Measurements from ENCODE around the gene SH3RF2.
"Not testable (repeated sequence)": the region's sequence is repeated elsewhere in the genome, so short reads cannot be mapped to it uniquely, and the experiment has no call there.

SH3RF2 gene, protein sequence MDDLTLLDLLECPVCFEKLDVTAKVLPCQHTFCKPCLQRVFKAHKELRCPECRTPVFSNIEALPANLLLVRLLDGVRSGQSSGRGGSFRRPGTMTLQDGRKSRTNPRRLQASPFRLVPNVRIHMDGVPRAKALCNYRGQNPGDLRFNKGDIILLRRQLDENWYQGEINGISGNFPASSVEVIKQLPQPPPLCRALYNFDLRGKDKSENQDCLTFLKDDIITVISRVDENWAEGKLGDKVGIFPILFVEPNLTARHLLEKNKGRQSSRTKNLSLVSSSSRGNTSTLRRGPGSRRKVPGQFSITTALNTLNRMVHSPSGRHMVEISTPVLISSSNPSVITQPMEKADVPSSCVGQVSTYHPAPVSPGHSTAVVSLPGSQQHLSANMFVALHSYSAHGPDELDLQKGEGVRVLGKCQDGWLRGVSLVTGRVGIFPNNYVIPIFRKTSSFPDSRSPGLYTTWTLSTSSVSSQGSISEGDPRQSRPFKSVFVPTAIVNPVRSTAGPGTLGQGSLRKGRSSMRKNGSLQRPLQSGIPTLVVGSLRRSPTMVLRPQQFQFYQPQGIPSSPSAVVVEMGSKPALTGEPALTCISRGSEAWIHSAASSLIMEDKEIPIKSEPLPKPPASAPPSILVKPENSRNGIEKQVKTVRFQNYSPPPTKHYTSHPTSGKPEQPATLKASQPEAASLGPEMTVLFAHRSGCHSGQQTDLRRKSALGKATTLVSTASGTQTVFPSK

DNA sequence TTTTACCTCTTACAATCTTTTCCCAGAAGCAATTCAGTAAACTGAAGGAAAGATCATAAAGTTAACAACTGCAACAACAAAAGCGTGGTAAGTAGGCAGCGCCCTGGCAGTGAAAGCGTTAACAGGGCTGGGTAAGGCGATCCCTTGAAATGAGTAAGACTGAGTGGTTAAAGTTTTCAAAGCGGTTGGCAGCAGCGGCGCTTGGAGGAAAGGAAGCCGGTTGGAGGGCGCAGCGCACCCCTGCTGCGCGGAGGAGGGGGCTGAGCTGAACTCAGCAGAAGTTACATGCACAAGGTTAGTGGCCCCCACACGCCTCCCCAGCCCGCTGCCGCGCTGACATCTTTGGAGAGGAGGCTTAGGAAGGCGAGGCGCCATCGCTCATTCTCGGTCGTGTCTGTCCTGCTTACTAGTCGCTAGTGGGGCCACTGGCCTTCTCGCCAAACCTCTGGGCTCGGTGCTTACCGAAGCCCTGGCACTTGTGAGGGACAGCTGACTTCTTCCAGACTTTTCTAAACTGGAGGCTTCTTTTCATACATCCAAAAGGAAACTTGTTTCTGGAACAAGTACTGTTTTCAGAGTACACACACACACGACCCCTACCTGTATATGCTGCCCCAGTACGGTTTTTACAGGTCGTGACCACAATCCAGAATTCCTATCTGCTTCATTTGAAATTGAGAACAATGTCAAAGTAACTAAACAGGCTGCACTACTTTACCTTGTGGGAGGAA lies at the start of gene SH3RF2:
Gene SH3RF2 (plus strand): TSS at position 178 of the 731 bp plus-strand sequence. CDS start 1,351 bp downstream, outside the sequence.
- DNase-seq = no peak

DNA sequence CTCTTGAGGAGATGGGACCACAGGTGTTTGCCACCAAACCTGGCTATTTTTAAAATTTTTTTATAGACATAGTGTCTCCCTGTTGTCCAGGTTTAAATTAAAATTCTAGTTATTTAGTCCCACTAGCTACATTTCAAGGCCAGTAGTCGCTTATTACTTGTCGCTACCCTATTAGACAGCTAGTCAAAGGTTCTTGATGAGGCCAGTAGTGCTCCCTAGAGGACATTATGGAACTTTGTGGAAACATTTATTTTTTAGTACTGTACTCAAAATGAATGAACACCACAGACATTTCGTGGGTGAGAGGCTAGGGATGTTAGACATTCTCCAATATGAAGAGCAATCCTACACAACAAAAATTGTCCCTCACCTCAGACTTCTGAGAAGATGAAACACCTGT lies 49.2 kb upstream of the SH3RF2 start:
- DNase-seq = no peak

DNA sequence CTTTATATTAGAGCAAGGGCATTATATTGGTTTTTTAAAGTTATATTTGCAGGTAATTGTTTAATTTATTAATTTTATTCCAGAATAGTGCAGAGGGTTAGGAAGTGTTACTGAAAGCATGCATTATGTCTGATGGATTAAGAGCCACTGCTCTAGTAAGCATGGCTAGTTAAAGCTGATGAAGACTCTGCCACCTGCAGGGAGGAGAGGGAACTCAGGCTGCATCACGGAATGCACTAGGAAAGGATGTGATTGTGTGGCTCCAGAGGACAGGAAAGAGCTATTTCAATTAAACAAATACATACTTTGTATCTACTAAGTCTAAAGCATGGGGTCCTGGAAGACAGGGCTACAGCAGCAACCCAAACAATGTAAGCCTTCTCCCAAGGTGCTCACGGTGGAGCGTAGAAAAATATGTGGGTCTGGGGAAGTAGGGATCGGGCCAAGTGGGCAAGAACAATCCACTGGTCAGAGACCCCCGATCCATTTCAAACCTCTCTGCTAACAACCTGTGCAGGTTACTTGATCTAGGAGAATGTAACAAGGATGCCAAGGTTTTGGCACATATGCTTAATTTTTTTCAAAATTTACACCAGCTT lies 48.3 kb upstream of the SH3RF2 start:
- no peak for DNase-seq

DNA sequence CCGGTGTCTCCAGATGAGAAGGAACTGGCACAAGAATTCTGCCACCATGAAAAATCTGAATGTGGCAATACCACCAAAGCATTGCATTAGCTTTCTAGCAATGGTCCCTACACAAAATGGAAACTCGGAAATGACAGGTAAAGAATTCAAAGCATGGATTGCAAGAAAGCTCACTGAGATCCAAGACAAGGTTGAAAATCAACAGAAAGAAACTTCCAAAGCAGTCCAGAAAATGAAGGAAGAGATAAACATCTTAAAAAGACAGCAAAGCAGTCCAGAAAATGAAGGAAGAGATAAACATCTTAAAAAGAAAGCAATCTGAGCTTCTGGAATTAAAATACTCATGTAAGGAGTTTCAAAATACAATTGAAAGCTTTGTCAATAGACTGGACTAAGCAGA lies 46.8 kb upstream of the SH3RF2 start:
- DNase-seq = no peak

DNA sequence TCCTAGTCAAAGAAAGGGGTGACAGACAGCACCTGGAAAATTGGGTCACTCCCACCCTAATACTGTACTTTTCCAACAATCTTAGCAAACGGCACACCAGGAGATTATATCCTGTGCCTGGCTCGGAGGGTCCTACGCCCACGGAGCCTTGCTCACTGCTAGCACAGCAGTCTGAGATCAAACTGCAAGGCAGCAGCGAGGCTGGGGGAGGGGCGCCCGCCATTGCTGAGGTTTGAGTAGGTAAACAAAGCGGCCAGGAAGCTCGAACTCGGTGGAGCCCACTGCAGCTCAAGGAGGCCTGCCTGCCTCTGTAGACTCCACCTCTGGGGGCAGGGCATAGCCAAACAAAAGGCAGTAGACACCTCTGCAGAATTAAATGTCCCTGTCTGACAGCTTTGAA lies 45.0 kb upstream of the SH3RF2 start:
- DNase-seq = not testable (repeated sequence)

DNA sequence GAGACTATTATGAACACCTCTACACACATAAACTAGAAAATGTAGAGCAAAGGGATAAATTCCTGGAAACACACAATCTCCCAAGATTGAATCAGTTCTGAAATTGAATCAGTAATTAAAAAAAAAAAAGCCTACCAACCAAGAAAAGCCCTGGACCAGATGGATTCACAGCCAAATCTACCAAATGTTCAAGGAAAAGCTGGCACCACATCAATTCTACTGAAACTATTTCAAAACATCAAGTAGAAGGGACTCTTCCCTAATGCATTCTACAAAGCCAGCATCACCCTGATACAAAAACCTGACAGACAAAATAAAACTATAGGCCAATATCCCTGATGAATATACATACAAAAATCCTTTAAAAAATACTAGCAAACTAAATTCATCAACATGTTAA lies 38.2 kb upstream of the SH3RF2 start:
- no peak for DNase-seq

DNA sequence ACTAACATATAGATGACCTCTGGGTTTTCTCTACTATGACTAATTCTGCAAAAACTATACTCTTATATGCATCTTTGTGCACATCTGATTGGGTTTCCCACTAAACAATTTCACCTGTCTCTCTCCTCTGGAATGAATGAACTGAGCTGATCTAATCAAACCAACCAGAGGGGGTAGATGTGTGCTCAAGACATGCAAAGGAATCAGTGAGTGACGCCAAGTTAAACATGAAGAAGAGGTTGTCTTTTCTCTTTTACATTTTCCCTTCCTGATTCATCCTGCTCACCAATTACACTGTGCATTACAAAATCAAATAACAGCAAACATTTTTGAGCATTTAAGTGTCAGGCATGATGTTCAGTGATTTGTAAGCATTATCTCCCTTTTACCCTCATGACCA lies 34.0 kb upstream of the SH3RF2 start:
- DNase-seq = no peak

DNA sequence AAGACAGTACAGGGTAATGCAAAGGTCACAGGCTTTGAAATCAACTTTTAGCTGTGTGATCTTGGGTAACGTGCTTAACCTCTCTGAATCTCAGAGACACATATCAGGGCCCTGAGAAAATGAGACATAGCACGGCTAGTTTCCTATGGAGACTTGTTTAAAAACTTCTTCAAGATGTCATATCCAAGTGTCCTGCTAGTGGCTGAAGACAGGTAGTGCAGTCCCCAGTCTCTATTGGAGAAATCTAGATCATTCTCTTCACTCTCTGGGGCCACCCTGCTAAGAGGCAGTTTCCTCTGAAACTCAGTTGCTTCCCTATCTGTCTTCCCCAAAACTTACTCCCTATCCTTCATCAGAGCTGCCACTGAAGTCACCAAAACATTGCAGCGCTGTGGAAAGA lies 33.3 kb upstream of the SH3RF2 start:
- DNase-seq = no peak

DNA sequence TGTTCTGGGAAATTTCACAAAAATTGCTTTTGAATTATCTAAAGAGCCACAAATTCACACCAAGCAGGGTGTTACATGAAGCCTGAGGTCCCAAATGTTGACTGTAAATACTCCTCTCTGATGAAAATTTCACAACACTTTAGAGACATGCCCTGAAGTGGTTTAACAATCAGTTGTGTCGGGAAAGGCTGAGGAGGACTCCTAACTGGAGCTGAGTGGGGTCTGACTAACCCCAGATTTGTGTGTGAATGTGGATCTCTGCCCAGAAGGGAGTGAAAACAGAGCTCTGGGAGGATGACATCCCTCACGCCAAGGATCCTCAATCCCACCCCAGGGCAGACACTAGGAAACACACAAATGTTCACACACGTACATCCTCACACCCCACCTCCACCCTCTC lies 32.5 kb upstream of the SH3RF2 start:
- DNase-seq = no peak

DNA sequence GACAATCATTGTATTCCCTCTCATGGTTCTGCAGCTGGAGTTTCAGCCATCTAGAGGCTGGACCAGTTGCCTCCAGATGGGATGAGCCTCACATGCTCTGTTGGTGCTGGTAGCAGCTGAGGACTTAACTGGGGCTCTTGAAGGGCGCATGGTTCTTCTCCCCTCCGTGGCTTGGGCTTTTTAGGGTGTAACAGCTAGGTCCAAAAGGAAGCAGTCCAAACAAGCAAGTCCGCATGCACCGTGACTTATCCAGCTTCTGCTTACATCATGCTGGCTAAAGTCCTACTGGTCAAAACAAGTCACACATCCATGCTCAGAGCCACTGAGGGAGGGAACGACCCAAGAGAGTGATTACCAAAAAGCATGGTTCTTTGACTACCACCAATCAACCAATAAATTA lies 31.6 kb upstream of the SH3RF2 start:
- no peak for DNase-seq

DNA sequence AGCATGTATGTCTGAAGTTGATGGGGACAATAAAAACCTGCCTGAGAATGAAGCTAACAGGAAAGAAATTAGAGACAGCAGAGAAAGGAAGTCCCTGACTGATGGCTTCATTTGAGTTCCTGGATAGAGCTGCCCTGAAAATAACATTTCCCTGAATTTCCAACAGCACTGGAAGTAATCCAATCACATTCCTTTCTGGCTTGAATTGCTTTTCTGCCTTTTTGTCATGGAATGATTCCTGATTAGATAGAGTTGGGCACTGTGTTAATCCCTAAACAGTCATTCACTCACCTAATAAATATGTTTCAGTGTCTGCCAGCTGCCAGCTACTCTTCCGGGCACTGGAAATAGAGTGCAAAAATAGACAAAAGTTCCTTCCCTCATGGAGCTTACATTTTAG lies 30.0 kb upstream of the SH3RF2 start:
- no peak for DNase-seq

DNA sequence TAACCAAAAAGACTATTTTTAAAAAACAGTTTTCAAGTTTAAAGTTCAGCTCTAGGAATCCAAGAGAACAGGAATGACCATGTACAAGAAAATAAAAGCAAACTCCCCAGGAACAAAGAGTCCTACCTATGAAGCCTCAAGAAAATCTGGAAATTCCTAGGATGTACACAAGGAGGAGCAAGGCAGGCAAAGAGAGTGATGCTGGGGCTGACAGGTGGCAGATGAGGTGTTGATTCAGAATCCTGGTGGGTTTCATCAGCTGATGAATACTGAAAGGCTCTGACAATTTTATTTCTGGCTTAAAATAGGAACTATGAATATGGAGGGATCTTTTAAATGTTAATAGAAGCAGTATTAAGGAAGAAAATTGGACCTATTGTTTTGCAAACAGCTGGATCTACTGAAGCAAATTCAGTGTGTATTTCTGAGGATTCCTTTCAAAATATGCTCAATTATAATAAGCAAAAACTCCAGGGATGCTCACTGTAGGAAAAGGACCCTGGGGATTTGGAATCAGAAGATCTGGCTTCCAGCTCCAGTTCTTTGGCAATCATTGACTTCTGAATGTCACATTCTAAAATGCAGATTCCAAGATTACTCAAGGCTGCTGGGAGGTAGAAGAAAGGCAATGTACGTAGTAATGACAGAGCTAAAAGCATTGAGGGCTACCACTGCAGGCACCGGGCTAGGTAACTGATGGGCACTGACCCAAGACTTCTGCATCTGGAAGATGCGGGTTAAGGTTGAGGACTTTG lies 28.0 kb upstream of the SH3RF2 start:
- DNase-seq = no peak

DNA sequence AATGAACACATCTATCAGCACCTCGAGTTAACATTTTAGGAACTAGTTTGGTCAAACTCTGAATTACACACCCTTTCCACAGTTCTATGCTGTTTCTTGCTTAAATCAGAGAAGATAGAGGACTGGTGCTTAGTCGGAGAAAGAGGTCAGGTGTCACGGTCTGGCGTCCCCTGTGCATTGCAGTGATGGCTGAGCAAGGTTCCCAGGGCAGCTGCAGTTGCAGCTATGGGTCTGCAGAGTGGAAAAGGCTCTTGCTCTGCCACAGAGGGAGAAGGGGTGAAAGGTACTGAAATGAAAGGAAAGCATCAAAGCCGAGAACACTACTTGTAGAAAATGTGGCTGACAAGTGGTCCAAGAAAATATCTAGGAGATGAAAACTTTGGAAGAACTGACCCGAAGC lies 25.2 kb upstream of the SH3RF2 start:
- DNase-seq = no peak

DNA sequence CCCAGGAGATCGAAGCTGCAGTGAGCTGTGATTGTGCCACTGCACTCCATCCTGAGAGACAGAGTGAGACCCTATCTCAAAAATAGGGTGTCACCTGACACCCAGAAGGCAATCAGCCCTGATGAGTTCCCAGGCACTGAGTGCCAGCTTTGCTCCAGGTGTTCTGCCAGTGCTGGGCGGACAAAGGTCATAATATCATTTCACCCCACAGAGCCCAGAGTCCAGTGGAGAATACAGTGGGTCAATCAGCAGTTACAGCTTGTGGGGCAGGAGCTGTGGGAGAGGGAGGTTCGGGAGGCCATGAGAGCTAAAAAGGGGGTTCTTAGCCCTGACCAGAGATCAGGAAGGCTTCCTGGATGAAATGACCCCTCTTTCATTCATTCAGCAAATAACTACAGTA lies 24.4 kb upstream of the SH3RF2 start:
- DNase-seq = no peak

DNA sequence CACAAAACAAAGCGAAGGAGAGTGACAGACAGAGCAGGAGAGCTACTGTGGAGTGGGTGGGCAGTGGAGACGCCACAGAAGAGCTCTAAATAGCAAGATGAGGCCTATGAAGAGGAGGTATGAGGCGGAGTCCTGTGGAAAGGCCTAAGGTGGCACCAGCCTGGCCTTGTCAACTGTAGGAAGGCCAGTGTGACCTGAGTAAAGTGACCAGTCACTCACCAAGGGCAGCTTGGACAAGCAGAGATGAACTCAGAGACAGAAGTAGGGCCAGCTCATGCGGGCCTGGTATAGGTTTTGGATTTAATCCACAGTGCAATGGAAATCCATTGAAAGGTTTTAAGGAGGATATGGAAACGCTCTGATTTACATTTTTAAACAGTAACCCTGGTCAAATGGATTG lies 23.8 kb upstream of the SH3RF2 start:
- no peak for DNase-seq

DNA sequence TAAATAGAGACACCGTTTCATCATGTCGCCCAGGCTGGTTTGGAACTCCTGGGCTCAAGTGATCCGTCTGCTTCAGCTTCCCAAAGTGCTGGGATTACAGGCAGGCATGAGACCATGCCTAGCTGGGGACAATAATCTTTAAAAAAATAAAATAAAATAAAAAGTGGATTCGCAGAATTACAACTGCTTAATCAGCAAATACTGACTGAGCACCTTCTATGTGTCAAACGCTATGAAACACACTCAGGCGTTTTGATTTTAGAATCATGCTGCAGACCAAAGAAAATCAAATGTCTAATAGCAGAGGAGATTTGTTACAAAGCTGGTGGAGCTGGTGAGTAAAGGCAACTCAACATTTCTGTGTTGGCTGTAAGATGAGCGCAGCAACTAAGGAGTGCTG lies 22.7 kb upstream of the SH3RF2 start:
- DNase-seq = no peak

DNA sequence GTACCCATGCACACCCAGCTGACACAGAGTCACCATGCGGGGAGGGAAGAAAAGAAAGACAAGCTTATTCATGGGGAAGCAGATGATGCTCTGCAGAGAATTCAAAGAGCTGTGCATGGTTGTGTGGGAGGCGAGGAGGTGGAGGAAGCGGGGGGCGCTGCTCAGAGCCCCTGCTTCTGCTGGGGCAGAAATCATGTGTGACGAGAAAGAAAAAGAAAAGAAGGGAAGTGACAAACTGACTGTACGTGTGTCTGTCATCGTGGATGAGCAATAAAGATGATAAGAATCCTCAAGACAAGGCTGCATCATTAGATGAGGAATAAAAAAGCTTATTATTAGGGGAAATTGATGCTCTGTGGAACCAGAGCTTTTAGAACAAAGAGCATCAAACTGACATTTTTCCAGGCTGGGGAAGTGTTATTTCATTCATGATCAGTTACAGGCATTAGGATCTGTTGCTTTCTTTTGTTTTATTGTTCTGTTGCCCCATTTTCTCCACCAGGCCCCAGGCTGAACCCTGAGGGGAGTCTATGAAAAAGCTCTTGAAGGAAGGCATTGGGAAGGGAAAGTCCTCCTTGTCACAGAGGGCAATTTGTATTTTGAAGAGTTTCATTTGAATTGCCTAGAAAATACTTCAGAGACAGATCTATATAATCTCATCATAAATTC lies 20.3 kb upstream of the SH3RF2 start:
- no peak for DNase-seq

DNA sequence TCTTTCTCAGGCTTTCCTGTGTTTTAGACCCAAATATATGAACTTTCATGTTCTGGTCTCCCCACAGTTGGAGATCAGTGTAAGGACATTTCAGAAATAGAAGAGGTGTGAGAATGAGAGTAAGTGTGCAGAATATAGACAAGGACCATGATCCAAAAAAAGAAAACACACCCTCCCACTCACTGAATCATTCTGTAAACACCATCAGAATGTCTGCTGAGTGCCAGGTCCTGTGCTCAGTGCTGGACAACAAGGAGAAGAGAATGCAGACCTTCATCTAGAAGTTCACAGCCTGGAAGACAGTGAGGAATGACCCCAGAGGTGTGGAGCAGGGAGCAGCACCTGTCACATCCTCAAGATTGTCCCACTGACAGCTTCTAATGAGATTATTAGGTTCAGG lies 19.1 kb upstream of the SH3RF2 start:
- no peak for DNase-seq

DNA sequence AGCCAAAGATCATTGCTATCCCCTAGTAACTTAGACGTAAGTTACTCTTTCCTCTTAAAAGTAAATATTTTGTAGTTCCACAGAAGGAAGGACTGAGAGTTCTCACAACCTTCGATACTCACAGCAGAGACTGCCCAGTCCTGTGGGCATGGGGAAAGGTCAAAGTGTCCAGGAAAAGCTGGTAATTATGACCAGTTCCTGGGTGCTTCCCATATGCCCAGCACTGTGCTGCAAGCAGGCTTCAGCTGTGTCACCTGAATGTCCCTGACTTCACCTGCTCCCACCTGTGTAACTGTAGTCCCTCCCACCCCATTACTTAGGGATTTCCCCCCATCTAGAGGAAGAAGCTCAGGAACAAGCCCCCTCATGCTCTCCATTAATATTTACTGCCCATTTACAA lies 18.0 kb upstream of the SH3RF2 start:
- no peak for DNase-seq

DNA sequence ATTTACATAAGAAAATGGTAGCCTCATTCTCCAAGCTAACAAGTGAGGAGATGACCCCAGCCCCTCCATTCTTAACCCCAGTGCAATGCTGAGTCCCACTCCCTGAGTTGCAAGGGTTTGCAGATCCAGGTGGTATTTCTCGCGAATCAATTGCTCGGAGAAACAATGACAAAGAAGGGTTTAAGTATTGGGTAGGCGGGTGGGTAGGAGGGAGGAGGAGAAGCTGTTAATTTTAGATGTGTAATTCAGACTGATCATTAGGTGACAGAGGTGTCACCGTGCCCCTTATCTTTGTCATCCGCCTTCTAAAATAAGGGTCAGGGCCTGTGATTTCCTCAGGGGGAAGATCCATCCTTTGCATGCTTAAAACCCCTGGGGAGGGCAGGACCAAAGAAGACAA lies 17.0 kb upstream of the SH3RF2 start:
- no peak for DNase-seq

DNA sequence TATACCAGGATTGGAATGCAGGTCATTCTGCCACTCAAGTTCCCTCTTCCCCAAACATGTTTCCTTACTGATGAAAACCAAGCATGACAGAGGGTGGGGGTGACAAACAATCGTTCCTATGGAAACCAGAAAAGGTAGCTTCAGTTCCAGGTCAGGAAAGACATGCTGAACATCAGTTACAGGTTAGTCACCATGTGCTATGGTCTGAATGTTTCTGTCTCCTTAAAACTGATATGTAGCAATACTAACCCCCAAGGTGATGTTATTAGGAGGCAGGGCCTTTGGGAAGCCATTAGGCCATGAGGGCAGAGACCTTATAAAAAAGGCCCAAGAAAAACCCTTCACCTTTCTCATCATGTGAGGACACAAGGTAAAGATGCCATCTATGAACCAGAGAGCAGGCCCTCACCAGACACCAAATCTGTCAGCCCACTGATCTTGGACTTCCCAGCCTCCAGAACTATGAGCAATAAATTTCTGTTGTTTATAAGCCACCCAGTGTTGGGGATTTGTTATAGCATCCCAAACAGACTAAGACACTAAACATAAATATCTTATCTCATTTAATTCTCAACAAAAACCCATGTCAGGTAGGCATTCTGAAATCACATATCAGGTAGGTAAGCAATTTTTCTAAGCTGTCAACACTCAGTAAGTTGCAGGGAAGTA lies 15.7 kb upstream of the SH3RF2 start:
- no peak for DNase-seq

DNA sequence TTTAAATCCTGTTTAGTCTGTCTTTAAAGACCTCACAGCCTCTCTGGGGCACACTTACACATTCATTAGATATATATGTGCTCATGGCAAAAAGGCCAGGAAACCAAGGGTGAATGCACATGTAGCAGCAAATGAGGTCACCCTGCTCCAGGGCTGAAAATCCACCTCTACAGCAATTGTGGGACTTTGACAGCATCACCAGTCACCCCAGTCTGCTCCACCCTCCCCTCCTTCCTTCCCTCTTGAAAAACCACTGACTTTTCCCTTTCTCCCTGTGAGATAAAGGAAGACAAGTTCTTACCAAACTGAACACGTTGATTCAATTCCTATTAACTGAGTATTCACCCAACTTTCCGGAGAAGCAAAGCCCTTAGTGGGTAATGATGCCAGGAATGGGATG lies 15.2 kb upstream of the SH3RF2 start:
- no peak for DNase-seq

Data from NCI-H187 treated with DMSO at 0.1 percent for 48 hours (cell line).